ENCODE measurements around the gene FHAD1. TPM values are rescaled to one million over a fixed set of nuclear protein-coding genes. Genes with fewer than 3 reads are reported as not detected.

Gene FHAD1
- total RNA-seq, 1 donor from 2014 or later: under 0.01 TPM

- no peak for DNase-seq
Observed at GRCh38 chr1:15403962-15404580, 157.0 kb downstream of the FHAD1 start.

GRCh38 chr1:15405106-15405850, 158.3 kb downstream of the FHAD1 start:
- no peak for DNase-seq

DNA sequence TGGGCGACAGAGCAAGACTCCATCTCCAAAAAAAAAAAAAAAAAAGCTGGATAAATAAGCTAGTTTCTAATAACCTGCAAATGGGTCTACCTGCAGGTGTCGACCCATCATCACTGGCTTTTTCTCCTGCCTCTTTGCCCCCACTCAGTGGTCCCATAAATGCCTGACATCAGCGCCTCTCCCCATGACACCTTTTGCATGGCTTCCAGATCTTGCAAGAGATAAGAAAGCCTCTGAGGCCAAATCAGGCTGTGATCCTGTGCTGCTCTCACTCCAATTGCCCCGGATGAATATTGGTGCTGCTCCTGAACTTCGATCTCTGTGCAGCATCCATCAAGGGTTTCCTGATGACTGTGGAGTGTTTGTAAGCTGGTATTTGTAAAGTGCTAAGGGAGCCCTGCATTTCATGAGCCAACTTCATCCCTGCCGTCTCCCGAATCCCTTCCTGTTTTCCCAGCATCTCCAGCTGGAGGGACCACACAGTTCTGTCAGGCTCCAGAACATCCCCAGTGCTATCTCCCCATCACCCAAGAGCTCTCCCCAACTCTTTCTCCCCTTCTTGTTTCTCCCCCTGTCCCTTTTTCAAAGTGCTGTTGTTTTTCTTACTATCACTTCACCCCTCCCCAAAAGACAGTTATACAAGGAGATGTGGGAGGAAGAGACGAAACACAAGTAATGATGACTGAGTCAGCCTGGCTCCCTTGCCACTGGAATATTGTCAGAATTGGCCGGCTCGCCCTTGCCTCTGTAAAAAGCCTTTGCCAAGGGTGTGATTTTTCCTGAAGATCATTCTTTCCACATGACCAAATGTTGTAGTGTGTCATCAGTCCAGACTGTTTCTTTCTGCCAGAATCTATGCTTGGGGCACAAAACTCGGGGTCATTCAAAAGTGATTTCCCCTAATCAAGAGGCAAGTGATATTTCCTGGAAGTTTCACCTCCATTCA, 159.9 kb downstream of the FHAD1 start:
- DNase-seq: peak; percentile 59

GRCh38 chr1:15407580-15407979, 160.6 kb downstream of the FHAD1 start:
- no peak for DNase-seq

DNA sequence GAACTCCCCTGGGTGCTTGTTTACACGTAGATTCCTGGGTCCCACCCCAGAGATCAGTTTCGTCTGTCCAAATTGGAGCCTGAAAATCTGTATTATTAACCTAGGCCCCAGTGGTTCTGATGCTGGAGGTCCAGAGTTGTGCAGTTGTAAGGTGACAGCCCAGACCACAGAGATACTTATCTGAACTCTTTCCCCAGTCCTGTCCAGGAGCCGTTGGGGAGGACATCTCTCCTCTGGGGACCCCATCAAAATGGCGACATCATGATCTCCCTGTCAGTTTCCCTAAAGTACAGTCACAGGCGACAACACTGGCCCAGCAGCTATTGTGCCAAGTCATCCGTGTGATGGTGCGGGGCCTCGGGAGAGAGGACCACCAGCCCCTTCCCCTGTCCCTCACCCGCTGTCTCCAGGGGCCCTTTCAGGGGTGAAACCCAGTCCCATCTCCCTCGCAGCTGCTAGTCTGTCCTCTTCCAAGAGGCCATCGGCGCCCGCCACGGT, 161.9 kb downstream of the FHAD1 start:
- DNase-seq: no peak

DNA sequence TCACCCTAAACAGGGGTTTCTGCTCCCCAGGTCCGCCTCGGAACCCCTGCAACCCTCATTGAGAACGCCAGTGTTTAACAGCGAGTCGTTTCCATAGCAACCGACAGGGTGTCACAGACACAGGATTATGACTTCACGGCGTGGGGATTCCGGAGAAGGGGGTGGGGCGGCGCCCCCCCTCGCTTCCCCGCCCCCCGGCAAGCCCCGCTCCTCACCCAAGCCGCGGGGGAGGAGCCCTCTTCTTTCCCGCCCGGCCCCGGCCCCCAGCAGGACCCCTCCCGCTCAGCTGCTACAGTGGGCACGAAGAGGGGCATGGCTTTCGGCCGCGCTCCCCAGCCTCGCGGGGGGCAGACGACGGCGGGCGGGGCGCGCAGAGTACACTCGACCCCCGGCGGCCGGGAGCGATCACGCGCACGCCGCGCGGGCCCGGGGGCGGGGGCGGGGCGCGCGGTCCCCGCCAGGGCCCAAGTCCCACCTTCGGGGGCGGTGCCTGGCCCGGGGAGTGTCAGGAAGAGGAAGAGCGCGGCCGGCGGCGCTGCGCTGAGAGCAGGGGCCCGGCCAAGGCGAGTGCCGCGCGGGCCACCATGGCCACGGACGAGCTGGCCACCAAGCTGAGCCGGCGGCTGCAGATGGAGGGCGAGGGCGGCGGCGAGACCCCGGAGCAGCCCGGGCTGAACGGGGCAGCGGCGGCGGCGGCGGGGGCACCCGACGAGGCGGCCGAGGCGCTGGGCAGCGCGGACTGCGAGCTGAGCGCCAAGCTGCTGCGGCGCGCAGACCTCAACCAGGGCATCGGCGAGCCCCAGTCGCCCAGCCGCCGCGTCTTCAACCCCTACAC, 162.6 kb downstream of the FHAD1 start, which contains the start of gene EFHD2:
EFHD2 (plus strand) TSS at position 501 of the 835 bp plus-strand sequence; CDS start at position 585, 84 bp downstream.
- peak; percentile 83 for DNase-seq

DNA sequence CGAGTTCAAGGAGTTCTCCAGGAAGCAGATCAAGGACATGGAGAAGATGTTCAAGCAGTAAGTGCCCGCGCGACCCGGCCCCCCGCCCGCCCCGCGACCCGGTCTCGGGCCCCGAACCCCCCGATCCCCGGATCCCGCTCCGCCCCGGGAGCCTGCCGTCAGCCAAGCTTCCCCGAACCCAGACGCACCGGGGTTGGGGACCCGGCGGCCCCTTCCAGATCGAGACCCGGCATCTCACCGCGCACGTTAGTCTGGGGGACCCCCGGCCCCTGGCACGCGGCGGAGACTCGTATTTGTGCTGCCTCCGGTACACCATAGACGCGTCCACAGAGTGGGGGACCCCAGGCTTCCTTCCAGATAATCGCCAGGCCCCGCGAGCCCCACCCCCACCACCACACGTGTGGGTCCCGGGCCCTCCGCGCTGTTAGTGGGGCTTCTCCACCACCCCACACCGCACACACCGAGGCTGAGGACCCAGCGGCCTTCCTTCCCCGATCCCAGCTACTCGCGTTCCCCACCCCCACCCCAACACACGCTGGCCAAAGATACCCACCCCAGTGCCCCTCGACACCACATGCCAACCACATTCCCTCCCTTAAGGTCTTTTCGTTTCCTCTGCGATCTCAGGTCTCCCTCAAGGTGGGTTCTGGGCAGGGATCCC, 163.3 kb downstream of the FHAD1 start:
- DNase-seq: no peak

GRCh38 chr1:15410884-15411245, 163.8 kb downstream of the FHAD1 start:
- DNase-seq: no peak

DNA sequence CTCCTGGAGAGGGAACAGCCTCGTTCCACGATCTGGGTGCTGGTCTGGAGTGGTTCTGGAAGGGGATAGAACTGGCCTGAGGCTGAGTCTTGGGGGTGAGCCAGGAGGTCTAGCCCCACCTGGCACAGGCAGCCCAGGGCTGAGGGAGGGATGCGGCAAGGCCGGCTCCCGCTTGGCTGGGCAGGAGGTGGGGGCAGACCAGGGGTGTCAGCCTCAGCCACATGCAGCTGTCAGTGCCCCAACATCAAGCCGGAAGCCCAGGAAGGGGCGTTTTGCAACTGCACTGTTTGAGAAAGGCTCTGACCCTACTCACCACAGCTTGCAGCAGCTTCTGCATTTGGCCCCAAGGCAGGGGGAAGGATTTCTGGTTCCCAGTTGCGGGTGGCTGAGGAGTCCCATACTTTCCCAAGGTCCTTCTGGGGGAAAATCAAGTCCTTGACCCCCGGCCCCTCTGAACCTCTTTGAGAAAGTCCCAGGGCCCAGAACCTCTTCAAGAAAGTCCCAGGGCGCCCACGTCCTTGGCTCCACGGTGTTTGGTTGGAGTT, 164.6 kb downstream of the FHAD1 start:
- DNase-seq: no peak

DNA sequence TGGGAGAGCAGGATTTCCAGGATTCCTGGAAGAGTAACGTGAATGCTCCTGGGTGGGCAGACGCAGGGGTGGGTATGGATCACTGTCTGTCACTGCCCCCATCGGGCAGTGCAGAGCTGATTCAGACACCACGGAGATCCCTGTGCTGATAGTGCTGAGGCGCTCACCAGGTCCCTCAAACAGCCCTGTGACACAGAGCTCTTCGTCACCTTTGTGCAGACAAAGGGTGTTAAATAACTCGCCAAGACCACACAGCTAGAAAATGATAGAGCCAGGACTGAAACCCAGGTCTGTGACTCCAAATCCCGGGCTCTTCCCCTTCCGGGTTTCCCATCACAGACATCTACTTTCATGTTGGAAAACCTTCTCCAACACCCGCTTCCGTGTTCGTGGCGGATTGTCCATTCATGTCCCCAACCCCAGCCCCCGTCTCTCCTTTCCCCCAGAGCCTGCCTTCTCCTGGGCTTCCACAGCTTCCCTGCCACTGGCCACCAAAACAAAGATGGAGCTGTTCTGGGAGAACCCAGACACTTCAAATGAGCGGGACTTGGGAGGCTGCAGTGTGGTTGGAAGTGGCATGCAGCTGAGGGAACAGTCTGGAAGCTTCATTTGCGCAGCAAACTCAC, 165.3 kb downstream of the FHAD1 start:
- DNase-seq: peak; percentile 37

DNA sequence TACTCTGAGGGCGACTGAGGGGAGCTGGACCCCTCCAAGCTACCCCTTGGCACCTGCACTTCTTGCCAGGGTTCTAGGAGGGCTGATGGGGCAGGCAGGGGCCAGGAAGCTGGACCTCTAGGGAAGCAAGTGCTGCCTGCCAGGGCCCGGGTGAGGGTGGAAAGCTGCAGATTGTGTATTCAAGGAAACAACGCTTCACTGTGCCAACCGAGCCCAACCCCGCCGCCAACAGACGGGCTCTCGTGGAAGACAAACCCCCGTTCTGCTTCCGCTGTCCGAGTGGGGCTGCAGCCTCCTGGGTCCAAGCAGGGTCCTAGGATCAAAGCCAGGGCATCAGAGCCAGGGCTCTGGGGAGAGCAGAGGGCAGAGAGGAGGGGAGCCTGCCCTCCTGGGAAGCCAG, 165.8 kb downstream of the FHAD1 start:
- peak; percentile 62 for DNase-seq

- DNase-seq: no peak
Observed at GRCh38 chr1:15413563-15414444, 166.8 kb downstream of the FHAD1 start.

- no peak for DNase-seq
Observed at GRCh38 chr1:15414445-15414983, 167.5 kb downstream of the FHAD1 start.

DNA sequence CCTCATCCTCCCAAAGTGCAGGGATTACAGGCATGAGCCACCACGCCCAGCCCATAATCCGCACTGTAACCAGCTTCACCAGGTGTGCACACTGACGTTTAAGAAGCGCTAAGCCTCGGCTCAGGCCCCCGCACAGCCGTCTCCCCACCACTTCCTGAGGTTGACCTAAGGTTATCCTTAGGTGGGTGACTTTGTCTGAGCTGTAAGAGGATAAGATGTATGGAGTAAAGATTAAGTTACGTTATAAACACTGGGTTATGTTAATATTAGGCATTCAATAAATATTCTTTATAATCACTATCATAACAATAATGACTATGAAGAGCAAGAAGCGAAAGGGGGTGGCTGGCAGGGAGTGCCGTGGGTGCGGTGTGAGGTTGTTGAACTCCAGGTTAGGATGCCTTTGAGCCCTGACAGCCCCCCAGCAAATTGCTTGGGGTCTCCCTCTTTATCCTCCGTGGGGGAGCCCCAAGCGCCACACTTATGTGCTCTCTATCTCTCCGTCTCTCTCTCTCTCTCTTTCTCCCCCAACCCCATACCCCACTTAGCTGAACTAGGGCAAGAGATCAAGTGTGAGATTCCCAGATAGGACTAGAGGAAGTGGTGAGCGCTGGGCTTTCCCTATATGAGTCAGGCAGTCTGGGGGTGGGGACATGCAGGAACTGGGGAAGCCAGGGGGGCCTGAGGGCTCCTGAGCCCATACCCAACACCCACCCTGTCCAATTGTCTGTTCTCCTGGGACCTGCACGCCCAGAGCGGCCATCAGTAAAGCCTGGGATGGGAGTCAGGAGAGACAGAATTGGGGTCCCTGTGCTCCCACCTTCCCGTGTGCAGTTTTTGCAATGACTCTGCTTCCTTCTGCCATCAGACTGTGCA, 170.3 kb downstream of the FHAD1 start:
- DNase-seq: peak; percentile 78

GRCh38 chr1:15418806-15419515, 171.9 kb downstream of the FHAD1 start:
- peak; percentile 56 for DNase-seq

- DNase-seq: no peak
Observed at GRCh38 chr1:15420853-15421465, 173.9 kb downstream of the FHAD1 start.

DNA sequence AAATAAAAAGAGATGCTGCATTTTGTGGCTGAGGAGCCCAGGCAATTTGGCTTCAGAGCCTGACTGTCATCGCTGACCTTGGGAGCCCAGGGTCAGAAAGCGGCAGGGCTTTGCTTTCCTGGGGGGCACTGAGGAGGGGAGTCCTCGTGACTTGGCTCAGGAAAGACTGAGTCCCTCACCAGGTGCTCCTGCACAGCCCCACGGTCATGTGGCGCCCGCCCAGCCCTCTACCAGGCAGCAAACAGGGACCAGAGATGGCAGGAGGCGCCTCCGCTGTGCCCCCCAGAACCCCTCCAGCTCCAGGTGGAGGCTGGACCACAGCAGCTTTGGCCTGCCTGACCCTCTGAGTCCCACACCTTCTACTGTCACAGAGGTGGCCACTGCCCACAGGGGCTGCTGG, 175.8 kb downstream of the FHAD1 start:
- DNase-seq: no peak

Data from dermis blood vessel endothelial cell (primary cell).